ENCODE measurements around the gene BHLHA9.

The BHLHA9 gene

DNA sequence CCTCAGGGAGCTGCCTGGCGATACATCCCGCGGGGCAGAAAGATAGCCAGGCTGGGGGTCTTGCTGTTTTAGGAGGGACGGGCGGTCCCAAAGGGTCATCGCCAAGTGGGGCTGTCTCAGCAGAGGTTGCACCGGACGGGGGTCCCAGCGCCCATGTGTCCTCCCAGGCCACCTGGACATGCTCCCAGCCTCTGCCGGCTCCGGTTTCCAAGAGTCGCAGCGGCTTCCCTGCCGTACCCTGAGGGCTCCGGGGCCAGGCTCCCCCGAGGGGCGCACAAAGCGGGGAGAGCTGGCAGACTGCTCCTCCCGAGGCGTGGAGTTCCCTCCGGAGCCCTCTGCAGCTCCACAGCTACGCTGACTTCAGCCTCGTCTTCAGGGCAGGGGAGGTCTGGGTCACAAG, 10.4 kb downstream of the BHLHA9 start:
- TF ChIP-seq TOX (CRISPR knock-in tag; IDR thresholded peaks at IDR 0.05; ENCODE audit: borderline replicate concordance): no peak
- TF ChIP-seq ZNF70 (CRISPR knock-in tag; IDR thresholded peaks at IDR 0.05): no peak
- no peak for TF ChIP-seq ARNTL (CRISPR knock-in tag; IDR thresholded peaks at IDR 0.05; ENCODE audit: borderline replicate concordance, low read depth)
- ATAC-seq: no peak

DNA sequence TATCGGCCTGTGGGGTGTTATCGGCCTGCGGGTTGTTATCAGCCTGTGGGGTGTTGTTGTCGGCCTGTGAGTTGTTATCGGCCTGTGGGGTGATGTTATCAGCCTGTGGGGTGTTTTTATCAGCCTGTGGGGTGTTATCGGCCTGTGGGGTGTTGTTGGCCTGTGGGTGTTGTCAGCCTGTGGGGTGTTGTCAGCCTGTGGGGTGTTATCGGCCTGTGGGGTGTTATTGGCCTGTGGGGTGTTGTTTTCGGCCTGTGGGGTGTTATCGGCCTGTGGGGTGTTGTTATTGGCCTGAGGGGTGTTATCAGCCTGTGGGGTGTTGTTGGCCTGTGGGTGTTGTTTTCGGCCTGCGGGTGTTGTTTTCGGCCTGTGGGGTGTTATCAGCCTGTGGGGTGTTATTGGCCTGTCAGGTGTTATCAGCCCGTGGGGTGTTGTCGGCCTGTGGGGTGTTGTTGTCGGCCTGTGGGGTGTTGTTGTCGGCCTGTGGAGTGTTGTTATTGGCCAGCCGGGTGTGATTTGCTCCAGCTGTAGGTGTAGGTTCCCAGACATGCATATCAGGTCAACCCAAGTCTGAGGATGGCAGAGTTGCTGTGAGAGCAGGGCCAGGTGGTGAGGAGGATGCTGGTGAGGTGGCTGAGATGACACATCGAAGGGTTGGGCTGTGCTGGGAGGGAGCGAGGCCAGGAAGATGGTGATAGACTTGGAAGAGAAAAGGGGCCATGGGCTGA, 16.3 kb downstream of the BHLHA9 start:
- no peak for TF ChIP-seq PPARA (CRISPR knock-in tag; IDR thresholded peaks at IDR 0.05; ENCODE audit: borderline replicate concordance)
- no peak for TF ChIP-seq OSR1 (CRISPR knock-in tag; IDR thresholded peaks at IDR 0.05)
- no peak for TF ChIP-seq ZNF70 (CRISPR knock-in tag; IDR thresholded peaks at IDR 0.05)
- TF ChIP-seq TCF4 (CRISPR knock-in tag; IDR thresholded peaks at IDR 0.05; ENCODE audit: borderline replicate concordance): no peak
- TF ChIP-seq CSDC2 (CRISPR knock-in tag; IDR thresholded peaks at IDR 0.05): no peak
- TF ChIP-seq ZNF8 (CRISPR knock-in tag; IDR thresholded peaks at IDR 0.05): no peak
- no peak for TF ChIP-seq ZC3H10 (CRISPR knock-in tag; IDR thresholded peaks at IDR 0.05)
- no peak for TF ChIP-seq TOX (CRISPR knock-in tag; IDR thresholded peaks at IDR 0.05; ENCODE audit: borderline replicate concordance)
- TF ChIP-seq GLIS3 (CRISPR knock-in tag; IDR thresholded peaks at IDR 0.05): no peak
- no peak for TF ChIP-seq ZFP3 (CRISPR knock-in tag; IDR thresholded peaks at IDR 0.05)
- no peak for TF ChIP-seq ZFP30 (CRISPR knock-in tag; IDR thresholded peaks at IDR 0.05)
- TF ChIP-seq, protein P1, sequence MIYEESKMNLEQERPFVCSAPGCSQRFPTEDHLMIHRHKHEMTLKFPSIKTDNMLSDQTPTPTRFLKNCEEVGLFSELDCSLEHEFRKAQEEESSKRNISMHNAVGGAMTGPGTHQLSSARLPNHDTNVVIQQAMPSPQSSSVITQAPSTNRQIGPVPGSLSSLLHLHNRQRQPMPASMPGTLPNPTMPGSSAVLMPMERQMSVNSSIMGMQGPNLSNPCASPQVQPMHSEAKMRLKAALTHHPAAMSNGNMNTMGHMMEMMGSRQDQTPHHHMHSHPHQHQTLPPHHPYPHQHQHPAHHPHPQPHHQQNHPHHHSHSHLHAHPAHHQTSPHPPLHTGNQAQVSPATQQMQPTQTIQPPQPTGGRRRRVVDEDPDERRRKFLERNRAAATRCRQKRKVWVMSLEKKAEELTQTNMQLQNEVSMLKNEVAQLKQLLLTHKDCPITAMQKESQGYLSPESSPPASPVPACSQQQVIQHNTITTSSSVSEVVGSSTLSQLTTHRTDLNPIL (CRISPR knock-in tag; IDR thresholded peaks at IDR 0.05; ENCODE audit: low read depth): no peak
- TF ChIP-seq, protein P2, sequence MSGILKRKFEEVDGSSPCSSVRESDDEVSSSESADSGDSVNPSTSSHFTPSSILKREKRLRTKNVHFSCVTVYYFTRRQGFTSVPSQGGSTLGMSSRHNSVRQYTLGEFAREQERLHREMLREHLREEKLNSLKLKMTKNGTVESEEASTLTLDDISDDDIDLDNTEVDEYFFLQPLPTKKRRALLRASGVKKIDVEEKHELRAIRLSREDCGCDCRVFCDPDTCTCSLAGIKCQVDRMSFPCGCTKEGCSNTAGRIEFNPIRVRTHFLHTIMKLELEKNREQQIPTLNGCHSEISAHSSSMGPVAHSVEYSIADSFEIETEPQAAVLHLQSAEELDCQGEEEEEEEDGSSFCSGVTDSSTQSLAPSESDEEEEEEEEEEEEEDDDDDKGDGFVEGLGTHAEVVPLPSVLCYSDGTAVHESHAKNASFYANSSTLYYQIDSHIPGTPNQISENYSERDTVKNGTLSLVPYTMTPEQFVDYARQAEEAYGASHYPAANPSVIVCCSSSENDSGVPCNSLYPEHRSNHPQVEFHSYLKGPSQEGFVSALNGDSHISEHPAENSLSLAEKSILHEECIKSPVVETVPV (CRISPR knock-in tag; IDR thresholded peaks at IDR 0.05): no peak
- TF ChIP-seq, protein P3, sequence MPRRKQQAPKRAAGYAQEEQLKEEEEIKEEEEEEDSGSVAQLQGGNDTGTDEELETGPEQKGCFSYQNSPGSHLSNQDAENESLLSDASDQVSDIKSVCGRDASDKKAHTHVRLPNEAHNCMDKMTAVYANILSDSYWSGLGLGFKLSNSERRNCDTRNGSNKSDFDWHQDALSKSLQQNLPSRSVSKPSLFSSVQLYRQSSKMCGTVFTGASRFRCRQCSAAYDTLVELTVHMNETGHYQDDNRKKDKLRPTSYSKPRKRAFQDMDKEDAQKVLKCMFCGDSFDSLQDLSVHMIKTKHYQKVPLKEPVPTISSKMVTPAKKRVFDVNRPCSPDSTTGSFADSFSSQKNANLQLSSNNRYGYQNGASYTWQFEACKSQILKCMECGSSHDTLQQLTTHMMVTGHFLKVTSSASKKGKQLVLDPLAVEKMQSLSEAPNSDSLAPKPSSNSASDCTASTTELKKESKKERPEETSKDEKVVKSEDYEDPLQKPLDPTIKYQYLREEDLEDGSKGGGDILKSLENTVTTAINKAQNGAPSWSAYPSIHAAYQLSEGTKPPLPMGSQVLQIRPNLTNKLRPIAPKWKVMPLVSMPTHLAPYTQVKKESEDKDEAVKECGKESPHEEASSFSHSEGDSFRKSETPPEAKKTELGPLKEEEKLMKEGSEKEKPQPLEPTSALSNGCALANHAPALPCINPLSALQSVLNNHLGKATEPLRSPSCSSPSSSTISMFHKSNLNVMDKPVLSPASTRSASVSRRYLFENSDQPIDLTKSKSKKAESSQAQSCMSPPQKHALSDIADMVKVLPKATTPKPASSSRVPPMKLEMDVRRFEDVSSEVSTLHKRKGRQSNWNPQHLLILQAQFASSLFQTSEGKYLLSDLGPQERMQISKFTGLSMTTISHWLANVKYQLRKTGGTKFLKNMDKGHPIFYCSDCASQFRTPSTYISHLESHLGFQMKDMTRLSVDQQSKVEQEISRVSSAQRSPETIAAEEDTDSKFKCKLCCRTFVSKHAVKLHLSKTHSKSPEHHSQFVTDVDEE (CRISPR knock-in tag; IDR thresholded peaks at IDR 0.05): no peak
- TF ChIP-seq, protein P4, sequence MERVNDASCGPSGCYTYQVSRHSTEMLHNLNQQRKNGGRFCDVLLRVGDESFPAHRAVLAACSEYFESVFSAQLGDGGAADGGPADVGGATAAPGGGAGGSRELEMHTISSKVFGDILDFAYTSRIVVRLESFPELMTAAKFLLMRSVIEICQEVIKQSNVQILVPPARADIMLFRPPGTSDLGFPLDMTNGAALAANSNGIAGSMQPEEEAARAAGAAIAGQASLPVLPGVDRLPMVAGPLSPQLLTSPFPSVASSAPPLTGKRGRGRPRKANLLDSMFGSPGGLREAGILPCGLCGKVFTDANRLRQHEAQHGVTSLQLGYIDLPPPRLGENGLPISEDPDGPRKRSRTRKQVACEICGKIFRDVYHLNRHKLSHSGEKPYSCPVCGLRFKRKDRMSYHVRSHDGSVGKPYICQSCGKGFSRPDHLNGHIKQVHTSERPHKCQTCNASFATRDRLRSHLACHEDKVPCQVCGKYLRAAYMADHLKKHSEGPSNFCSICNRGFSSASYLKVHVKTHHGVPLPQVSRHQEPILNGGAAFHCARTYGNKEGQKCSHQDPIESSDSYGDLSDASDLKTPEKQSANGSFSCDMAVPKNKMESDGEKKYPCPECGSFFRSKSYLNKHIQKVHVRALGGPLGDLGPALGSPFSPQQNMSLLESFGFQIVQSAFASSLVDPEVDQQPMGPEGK (CRISPR knock-in tag; IDR thresholded peaks at IDR 0.05; ENCODE audit: borderline replicate concordance): no peak
- no peak for ATAC-seq

DNA sequence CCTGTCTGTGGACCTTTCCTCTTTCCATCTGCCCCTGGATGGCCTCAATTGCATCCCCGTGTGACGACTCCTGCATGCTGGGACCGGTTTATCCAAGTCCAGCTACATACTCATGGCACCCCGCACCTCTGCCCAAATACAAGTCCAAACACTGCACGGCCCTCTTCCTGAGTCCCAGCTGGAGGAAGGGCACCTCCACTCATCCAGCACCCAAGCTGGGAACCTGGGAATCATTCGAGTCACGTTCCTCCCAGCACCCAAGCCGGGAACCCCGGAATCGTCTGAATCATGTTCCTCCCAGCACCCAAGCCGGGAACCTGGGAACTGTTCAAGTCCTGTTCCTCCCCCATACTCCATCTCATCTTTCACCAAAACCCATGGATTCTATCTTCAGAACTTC, 19.5 kb downstream of the BHLHA9 start:
- no peak for ATAC-seq
- TF ChIP-seq PPARA (CRISPR knock-in tag; IDR thresholded peaks at IDR 0.05; ENCODE audit: borderline replicate concordance) (no peak), ESRRG (CRISPR knock-in tag; IDR thresholded peaks at IDR 0.05) (no peak), ZC3H10 (CRISPR knock-in tag; IDR thresholded peaks at IDR 0.05) (no peak), ZFP30 (CRISPR knock-in tag; IDR thresholded peaks at IDR 0.05) (no peak), TOX (CRISPR knock-in tag; IDR thresholded peaks at IDR 0.05; ENCODE audit: borderline replicate concordance) (no peak), OSR1 (CRISPR knock-in tag; IDR thresholded peaks at IDR 0.05) (no peak), ARNTL (CRISPR knock-in tag; IDR thresholded peaks at IDR 0.05; ENCODE audit: borderline replicate concordance, low read depth) (no peak), TCF4 (CRISPR knock-in tag; IDR thresholded peaks at IDR 0.05; ENCODE audit: borderline replicate concordance) (no peak), ISL1 (CRISPR knock-in tag; IDR thresholded peaks at IDR 0.05) (no peak), SNAI2 (CRISPR knock-in tag; IDR thresholded peaks at IDR 0.05) (no peak), ZNF8 (CRISPR knock-in tag; IDR thresholded peaks at IDR 0.05) (no peak), CSDC2 (CRISPR knock-in tag; IDR thresholded peaks at IDR 0.05) (no peak), RARB (CRISPR knock-in tag; IDR thresholded peaks at IDR 0.05) (no peak), ZNF565 (CRISPR knock-in tag; conservative IDR thresholded peaks at IDR 0.05; ENCODE audit: low read depth) (no peak), ZNF70 (CRISPR knock-in tag; IDR thresholded peaks at IDR 0.05) (no peak), ZFP3 (CRISPR knock-in tag; IDR thresholded peaks at IDR 0.05) (no peak)
- TF ChIP-seq, protein P2 (CRISPR knock-in tag; IDR thresholded peaks at IDR 0.05): no peak
- TF ChIP-seq, protein P1 (CRISPR knock-in tag; IDR thresholded peaks at IDR 0.05; ENCODE audit: low read depth): no peak
- TF ChIP-seq, protein P3 (CRISPR knock-in tag; IDR thresholded peaks at IDR 0.05): no peak

Data from SK-N-SH treated with all-trans-retinoic acid at 6 μM for 48 hours (cell line).